Choroid plexus epithelial cell (primary cell): ENCODE data around the gene PNMA8C.
A peak's percentile ranks its signal among the peaks of the same experiment; 100 is the strongest.
"Not testable (repeated sequence)": the region's sequence is repeated elsewhere in the genome, so short reads cannot be mapped to it uniquely, and the experiment has no call there.

Source experiments
- DNase-seq: peaks from one replicate; pipeline ENCODE4 v3.0.0-alpha.2; 2010; ENCODE audit warnings: low read depth
- H3K4me3 ChIP-seq: 2 replicates; pipeline ENCODE4 v1.5.1; 2011; ENCODE audit warnings: low read depth, mild to moderate bottlenecking, control low read depth, low read length, moderate library complexity
- TF ChIP-seq, protein P1 (sequence below): conservative IDR thresholded peaks from 2 replicates; pipeline ENCODE4 v1.5.1; 2011; ENCODE audit warnings: low read depth, mild to moderate bottlenecking, control low read depth, inconsistent platforms, low read length, moderate library complexity

PNMA8C gene

DNA sequence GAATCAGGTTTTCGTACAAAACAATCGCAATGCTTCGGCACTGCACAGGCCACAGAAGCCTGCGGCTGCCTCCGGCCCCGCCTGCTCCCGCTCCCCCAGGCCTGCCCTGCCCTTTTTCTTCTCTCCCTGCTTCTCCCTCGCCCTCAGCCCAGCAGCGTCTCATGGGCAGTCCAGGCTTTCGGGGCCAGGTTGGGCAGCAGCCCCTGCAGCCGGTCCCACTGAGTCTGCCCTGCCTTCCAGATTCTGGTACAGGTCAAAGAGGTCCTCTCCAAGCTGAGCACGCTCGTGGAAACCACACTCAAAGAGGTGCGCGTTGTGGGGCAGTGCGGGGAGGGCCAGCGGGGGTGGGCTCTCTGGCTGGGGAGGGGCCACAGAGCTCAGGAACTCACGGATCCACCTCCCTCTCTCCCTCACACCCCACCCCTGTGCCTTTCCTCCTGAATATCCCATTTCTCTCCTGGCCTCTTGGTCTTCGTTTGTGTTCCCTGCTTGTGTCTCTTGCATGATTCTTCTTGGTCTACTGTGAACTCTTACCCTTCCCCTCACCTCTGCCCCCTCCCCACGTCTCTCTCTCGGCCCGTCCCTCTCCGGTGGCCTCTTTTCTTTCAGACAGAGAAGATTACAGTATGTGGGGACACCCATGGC lies 45.4 kb downstream of the PNMA8C start:
- TF ChIP-seq, protein P1, sequence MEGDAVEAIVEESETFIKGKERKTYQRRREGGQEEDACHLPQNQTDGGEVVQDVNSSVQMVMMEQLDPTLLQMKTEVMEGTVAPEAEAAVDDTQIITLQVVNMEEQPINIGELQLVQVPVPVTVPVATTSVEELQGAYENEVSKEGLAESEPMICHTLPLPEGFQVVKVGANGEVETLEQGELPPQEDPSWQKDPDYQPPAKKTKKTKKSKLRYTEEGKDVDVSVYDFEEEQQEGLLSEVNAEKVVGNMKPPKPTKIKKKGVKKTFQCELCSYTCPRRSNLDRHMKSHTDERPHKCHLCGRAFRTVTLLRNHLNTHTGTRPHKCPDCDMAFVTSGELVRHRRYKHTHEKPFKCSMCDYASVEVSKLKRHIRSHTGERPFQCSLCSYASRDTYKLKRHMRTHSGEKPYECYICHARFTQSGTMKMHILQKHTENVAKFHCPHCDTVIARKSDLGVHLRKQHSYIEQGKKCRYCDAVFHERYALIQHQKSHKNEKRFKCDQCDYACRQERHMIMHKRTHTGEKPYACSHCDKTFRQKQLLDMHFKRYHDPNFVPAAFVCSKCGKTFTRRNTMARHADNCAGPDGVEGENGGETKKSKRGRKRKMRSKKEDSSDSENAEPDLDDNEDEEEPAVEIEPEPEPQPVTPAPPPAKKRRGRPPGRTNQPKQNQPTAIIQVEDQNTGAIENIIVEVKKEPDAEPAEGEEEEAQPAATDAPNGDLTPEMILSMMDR, result no peak
- no peak for DNase-seq
- H3K4me3 ChIP-seq, result no peak overlapping the region

- TF ChIP-seq, protein P1, result no peak
- no peak for DNase-seq
- H3K4me3 ChIP-seq, result no peak overlapping the region
Observed at GRCh38 chr19:46381756-46382345, 46.9 kb downstream of the PNMA8C start.

DNA sequence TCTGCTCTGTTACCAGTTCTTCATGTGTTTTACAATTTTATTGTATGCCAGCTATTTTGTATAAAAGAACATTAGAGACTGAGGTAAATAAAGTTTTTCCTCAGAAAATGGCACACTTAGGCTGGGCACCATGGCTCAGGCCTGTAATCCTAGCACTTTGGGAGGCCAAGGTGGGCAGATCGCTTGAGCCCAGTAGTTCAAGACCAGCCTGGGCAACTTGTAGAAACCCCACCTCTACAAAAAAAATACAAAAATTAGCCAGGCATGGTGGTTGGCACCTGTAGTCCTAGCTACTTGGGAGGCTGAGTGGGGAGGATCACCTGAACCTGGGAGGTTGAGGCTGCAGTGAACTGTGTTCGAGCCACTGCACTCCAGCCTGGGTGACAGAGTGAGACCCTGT lies 47.4 kb downstream of the PNMA8C start:
- DNase-seq, result no peak
- no peak overlapping the region for H3K4me3 ChIP-seq
- TF ChIP-seq, protein P1, result no peak

- no peak for DNase-seq
- TF ChIP-seq, protein P1, result no peak
- H3K4me3 ChIP-seq, result no peak overlapping the region
Observed at GRCh38 chr19:46380690-46381089, 48.0 kb downstream of the PNMA8C start.

DNA sequence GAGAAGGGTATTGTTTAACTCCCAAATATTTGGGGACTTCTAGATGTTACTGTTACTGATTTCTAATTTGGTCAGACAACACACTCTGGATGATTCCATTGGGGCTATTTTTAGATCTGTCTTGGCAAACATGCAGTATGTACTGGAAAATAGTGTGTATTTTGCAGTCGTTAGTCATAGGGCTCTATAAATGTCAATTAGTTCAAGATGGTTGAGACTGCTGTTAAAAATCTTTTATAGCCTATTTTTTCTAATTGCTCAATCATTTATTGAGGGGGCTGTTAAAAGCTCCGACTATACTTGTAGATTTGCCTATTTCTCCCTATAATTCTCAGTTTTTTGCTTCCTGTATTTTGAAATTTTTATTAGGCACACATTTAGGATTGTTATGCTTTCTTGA lies 50.5 kb downstream of the PNMA8C start:
- DNase-seq, result peak; percentile 81
- TF ChIP-seq, protein P1, result no peak
- no peak overlapping the region for H3K4me3 ChIP-seq

DNA sequence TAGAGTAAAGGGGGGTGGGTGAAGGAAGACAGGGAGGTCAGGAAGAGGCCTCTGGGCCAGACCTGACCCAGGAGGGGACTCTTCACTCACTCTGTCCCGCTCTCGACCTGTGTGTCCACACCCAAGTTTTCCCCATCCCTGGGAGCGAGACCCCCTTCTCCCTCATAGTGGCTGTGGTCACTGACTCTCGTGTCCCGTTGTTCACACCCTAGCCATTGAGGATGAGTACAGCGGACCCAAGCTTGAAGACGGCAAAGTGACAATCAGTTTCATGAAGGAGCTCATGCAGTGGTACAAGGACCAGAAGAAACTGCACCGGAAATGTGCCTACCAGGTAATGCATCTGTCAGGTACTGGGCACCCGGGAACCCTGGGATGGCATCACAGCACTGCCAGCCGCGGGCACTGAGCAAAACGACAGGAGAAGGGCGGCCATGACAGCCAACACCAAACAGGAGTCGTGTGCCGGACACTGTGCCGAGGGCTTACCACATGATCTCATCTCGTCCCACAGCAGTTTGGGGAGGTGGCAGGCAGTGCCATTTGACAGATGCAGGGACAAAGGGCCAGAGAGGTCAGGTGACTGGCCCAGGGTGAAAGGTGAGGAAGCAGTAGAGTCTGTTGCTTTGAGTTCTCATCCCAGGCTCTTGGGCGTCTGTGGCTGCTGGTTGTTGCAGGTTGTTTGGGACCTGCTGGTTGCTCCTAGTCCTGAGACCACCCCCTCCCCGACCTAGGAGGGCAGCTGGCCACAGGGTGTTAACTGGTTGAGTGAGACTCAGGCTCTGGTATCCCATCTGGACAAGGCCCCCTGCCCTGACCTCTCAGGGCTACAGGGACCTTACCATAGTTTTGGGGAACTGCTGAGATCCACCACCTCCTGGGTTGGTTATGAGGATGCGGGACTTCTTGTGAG lies 52.2 kb downstream of the PNMA8C start:
- DNase-seq, result no peak
- TF ChIP-seq, protein P1, result no peak
- no peak overlapping the region for H3K4me3 ChIP-seq

DNA sequence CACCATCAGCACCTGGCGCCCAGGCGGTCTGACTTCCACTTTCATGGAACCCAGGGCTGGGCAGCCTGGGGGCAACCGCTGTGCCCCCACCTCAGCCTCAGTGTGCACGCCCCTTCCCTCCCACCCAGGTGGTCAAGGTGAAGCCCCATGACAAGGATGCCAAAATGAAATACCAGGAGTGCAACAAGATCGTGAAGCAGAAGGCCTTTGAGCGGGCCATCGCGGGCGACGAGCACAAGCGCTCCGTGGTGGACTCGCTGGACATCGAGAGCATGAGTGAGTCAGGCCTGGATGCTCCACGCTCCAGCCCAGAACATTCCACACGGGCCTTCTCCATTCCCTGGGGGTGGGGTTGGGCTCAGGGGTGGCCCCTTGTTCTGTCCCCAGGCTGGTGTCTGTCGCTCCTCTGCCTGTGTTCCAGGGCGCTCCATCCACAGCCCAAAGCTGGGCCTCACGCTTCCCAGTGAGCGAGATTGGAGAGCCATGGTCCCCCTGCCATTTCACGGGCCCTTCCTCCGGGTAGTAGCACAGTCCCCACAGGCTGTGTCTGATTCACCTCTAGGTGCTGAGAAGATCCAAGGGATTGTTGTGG lies 53.2 kb downstream of the PNMA8C start:
- H3K4me3 ChIP-seq, DNase-seq: not testable (repeated sequence)
